GM12878 (cell line): ENCODE results near the gene IFRD1.

Experiments used
- ASH2L ChIP-seq: fragments of 300-600, 200-600 bp; sonication (generic); IDR thresholded peaks from 2 replicates; pipeline ENCODE4 v1.6.1; 2017; ENCODE audit warnings: low read depth, mild to moderate bottlenecking, borderline replicate concordance
- BHLHE40 ChIP-seq, 2 experiments: fragments of 450-650 bp in 1 of 2; IDR thresholded peaks; 2 replicates each; pipeline ENCODE4 v1.6.1; 2011 to 2017; ENCODE audit warnings: low read depth in 2 of 2, borderline replicate concordance in 1 of 2, improper control_type of control experiment in 1 of 2, low read length in 1 of 2, mild to moderate bottlenecking in 1 of 2
- HDGF ChIP-seq: fragments of 450-650 bp; IDR thresholded peaks from 2 replicates; pipeline ENCODE4 v1.6.1; 2016; ENCODE audit warnings: antibody characterized with exemption
- MXI1 ChIP-seq: fragments of 150-350 bp; IDR thresholded peaks from 2 replicates; pipeline ENCODE4 v1.6.1; 2011; ENCODE audit warnings: low read depth, mild to moderate bottlenecking, inconsistent platforms, low read length, improper control_type of control experiment
- NFYB ChIP-seq: IDR thresholded peaks from 2 replicates; pipeline ENCODE4 v1.6.1; 2011; ENCODE audit warnings: low read depth, mild to moderate bottlenecking, low read length, improper control_type of control experiment, moderate library complexity; ENCODE audit not compliant: insufficient read depth
- POLR2A ChIP-seq: IDR thresholded peaks from 2 replicates; pipeline ENCODE4 v1.6.1; 2011; ENCODE audit warnings: low read depth, mild to moderate bottlenecking, low read length
- RFX5 ChIP-seq: IDR thresholded peaks from 2 replicates; pipeline ENCODE4 v1.6.1; 2011; ENCODE audit warnings: low read depth, low read length, improper control_type of control experiment
- TARDBP ChIP-seq: IDR thresholded peaks from 2 replicates; pipeline ENCODE4 v1.6.1; 2016; ENCODE audit warnings: borderline replicate concordance
- TF ChIP-seq, protein P1 (sequence below): IDR thresholded peaks from 2 replicates; pipeline ENCODE4 v1.6.1; 2011; ENCODE audit warnings: mild to moderate bottlenecking, low read depth, low read length, moderate library complexity; ENCODE audit not compliant: insufficient replicate concordance
- TF ChIP-seq, protein P2 (sequence below), 3 experiments: IDR thresholded peaks in 2 of 3; conservative IDR thresholded peaks in 1 of 3; 2 replicates each; pipeline ENCODE4 v1.5.1; 2011; ENCODE audit warnings: low read depth in 3 of 3, low read length in 3 of 3, mild to moderate bottlenecking in 3 of 3, control low read depth in 2 of 3, moderate library complexity in 2 of 3, inconsistent platforms in 1 of 3, mixed read lengths in 1 of 3; ENCODE audit not compliant: control insufficient read depth in 2 of 3, insufficient read depth in 1 of 3; ENCODE audit errors: extremely low read depth in 1 of 3
- TF ChIP-seq, protein P3 (sequence below): IDR thresholded peaks from 2 replicates; pipeline ENCODE4 v1.6.1; 2012; ENCODE audit warnings: mild to moderate bottlenecking, low read depth, low read length
- TF ChIP-seq, protein P4 (sequence below): IDR thresholded peaks from 2 replicates; pipeline ENCODE4 v1.6.1; 2012; ENCODE audit warnings: low read length, inconsistent platforms
- TF ChIP-seq, protein P5 (sequence below): fragments of 450-650 bp; formaldehyde crosslinking; IDR thresholded peaks from 2 replicates; pipeline ENCODE4 v1.4.0; 2020; ENCODE audit warnings: mild to moderate bottlenecking, moderate library complexity
- TF ChIP-seq, protein P6 (sequence below): fragments of 450-650 bp; formaldehyde crosslinking; IDR thresholded peaks from 2 replicates; pipeline ENCODE4 v1.4.0; 2022; ENCODE audit warnings: mild to moderate bottlenecking, moderate library complexity

DNA sequence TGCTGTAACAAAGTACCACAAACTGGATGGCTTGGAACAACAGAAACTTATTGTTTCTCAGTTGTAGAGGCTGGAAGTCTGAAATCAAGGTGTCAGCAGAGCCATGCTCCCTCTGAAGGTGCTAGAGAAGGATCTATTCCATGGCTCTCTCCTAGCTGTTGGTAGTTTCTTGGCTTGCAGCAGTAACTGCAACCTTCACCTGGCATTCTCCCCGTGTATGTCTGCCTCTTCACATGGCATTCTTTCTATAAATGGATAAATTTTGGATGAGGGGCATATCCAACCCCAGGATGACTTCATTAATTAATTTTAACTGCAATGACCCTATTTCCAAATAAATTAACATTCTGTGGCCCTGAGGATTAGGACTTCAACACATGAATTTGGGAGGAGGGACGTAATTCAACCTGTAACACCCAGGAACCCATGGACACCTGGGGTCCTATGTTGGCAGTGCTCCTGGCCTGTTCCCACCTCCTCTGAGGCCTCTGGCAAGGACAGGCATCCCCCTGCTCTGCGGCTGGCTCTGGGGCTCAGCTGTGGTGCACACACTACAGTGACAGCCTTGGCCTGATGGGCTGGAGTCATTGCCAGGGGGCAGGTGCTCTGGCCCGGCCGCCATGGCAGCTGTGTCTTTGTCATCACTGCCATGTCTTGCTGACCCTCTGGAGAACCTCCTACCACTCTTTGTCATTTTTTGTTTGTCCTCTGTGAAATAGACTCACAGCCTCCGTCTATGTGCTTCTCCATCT lies 61.4 kb downstream of the IFRD1 start:
- TF ChIP-seq, protein P1, sequence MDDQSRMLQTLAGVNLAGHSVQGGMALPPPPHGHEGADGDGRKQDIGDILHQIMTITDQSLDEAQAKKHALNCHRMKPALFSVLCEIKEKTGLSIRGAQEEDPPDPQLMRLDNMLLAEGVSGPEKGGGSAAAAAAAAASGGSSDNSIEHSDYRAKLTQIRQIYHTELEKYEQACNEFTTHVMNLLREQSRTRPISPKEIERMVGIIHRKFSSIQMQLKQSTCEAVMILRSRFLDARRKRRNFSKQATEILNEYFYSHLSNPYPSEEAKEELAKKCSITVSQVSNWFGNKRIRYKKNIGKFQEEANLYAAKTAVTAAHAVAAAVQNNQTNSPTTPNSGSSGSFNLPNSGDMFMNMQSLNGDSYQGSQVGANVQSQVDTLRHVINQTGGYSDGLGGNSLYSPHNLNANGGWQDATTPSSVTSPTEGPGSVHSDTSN, result no peak
- TF ChIP-seq, protein P2, sequence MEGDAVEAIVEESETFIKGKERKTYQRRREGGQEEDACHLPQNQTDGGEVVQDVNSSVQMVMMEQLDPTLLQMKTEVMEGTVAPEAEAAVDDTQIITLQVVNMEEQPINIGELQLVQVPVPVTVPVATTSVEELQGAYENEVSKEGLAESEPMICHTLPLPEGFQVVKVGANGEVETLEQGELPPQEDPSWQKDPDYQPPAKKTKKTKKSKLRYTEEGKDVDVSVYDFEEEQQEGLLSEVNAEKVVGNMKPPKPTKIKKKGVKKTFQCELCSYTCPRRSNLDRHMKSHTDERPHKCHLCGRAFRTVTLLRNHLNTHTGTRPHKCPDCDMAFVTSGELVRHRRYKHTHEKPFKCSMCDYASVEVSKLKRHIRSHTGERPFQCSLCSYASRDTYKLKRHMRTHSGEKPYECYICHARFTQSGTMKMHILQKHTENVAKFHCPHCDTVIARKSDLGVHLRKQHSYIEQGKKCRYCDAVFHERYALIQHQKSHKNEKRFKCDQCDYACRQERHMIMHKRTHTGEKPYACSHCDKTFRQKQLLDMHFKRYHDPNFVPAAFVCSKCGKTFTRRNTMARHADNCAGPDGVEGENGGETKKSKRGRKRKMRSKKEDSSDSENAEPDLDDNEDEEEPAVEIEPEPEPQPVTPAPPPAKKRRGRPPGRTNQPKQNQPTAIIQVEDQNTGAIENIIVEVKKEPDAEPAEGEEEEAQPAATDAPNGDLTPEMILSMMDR (IDR thresholded peaks at IDR 0.05 in 2 of 3, conservative IDR thresholded peaks at IDR 0.05 in 1 of 3; ENCODE audit: control insufficient read depth in 2 of 3, extremely low read depth in 1 of 3, insufficient read depth in 1 of 3, low read depth in 3 of 3, low read length in 3 of 3), result no peak
- TF ChIP-seq, protein P3, sequence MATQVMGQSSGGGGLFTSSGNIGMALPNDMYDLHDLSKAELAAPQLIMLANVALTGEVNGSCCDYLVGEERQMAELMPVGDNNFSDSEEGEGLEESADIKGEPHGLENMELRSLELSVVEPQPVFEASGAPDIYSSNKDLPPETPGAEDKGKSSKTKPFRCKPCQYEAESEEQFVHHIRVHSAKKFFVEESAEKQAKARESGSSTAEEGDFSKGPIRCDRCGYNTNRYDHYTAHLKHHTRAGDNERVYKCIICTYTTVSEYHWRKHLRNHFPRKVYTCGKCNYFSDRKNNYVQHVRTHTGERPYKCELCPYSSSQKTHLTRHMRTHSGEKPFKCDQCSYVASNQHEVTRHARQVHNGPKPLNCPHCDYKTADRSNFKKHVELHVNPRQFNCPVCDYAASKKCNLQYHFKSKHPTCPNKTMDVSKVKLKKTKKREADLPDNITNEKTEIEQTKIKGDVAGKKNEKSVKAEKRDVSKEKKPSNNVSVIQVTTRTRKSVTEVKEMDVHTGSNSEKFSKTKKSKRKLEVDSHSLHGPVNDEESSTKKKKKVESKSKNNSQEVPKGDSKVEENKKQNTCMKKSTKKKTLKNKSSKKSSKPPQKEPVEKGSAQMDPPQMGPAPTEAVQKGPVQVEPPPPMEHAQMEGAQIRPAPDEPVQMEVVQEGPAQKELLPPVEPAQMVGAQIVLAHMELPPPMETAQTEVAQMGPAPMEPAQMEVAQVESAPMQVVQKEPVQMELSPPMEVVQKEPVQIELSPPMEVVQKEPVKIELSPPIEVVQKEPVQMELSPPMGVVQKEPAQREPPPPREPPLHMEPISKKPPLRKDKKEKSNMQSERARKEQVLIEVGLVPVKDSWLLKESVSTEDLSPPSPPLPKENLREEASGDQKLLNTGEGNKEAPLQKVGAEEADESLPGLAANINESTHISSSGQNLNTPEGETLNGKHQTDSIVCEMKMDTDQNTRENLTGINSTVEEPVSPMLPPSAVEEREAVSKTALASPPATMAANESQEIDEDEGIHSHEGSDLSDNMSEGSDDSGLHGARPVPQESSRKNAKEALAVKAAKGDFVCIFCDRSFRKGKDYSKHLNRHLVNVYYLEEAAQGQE, result no peak
- TF ChIP-seq, protein P4, sequence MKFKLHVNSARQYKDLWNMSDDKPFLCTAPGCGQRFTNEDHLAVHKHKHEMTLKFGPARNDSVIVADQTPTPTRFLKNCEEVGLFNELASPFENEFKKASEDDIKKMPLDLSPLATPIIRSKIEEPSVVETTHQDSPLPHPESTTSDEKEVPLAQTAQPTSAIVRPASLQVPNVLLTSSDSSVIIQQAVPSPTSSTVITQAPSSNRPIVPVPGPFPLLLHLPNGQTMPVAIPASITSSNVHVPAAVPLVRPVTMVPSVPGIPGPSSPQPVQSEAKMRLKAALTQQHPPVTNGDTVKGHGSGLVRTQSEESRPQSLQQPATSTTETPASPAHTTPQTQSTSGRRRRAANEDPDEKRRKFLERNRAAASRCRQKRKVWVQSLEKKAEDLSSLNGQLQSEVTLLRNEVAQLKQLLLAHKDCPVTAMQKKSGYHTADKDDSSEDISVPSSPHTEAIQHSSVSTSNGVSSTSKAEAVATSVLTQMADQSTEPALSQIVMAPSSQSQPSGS, result no peak
- TF ChIP-seq MXI1 (no peak), TARDBP (no peak), POLR2A (no peak), ASH2L (no peak), BHLHE40 (IDR thresholded peaks at IDR 0.05; ENCODE audit: borderline replicate concordance in 1 of 2, low read depth in 2 of 2, low read length in 1 of 2) (no peak), HDGF (no peak), RFX5 (no peak), NFYB (no peak)
- TF ChIP-seq, protein P5, sequence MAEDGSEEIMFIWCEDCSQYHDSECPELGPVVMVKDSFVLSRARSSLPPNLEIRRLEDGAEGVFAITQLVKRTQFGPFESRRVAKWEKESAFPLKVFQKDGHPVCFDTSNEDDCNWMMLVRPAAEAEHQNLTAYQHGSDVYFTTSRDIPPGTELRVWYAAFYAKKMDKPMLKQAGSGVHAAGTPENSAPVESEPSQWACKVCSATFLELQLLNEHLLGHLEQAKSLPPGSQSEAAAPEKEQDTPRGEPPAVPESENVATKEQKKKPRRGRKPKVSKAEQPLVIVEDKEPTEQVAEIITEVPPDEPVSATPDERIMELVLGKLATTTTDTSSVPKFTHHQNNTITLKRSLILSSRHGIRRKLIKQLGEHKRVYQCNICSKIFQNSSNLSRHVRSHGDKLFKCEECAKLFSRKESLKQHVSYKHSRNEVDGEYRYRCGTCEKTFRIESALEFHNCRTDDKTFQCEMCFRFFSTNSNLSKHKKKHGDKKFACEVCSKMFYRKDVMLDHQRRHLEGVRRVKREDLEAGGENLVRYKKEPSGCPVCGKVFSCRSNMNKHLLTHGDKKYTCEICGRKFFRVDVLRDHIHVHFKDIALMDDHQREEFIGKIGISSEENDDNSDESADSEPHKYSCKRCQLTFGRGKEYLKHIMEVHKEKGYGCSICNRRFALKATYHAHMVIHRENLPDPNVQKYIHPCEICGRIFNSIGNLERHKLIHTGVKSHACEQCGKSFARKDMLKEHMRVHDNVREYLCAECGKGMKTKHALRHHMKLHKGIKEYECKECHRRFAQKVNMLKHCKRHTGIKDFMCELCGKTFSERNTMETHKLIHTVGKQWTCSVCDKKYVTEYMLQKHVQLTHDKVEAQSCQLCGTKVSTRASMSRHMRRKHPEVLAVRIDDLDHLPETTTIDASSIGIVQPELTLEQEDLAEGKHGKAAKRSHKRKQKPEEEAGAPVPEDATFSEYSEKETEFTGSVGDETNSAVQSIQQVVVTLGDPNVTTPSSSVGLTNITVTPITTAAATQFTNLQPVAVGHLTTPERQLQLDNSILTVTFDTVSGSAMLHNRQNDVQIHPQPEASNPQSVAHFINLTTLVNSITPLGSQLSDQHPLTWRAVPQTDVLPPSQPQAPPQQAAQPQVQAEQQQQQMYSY (CRISPR knock-in tag), result no peak
- TF ChIP-seq, protein P6, sequence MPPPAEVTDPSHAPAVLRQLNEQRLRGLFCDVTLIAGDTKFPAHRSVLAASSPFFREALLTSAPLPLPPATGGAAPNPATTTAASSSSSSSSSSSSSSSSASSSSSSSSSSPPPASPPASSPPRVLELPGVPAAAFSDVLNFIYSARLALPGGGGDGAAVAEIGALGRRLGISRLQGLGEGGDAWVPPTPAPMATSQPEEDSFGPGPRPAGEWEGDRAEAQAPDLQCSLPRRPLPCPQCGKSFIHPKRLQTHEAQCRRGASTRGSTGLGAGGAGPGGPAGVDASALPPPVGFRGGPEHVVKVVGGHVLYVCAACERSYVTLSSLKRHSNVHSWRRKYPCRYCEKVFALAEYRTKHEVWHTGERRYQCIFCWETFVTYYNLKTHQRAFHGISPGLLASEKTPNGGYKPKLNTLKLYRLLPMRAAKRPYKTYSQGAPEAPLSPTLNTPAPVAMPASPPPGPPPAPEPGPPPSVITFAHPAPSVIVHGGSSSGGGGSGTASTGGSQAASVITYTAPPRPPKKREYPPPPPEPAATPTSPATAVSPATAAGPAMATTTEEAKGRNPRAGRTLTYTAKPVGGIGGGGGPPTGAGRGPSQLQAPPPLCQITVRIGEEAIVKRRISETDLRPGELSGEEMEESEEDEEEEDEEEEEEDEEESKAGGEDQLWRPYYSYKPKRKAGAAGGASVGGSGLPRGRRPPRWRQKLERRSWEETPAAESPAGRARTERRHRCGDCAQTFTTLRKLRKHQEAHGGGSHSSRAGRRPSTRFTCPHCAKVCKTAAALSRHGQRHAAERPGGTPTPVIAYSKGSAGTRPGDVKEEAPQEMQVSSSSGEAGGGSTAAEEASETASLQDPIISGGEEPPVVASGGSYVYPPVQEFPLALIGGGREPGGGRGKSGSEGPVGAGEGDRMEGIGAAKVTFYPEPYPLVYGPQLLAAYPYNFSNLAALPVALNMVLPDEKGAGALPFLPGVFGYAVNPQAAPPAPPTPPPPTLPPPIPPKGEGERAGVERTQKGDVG (CRISPR knock-in tag), result no peak
